Inflammatory macrophage treated with lipopolysaccharide for 4 hours (primary cell): ENCODE results near the gene NFIX.

Source experiments
- DNase-seq: peaks from one replicate; pipeline ENCODE4 v3.0.0-alpha.2; 2020

The NFIX gene

DNA sequence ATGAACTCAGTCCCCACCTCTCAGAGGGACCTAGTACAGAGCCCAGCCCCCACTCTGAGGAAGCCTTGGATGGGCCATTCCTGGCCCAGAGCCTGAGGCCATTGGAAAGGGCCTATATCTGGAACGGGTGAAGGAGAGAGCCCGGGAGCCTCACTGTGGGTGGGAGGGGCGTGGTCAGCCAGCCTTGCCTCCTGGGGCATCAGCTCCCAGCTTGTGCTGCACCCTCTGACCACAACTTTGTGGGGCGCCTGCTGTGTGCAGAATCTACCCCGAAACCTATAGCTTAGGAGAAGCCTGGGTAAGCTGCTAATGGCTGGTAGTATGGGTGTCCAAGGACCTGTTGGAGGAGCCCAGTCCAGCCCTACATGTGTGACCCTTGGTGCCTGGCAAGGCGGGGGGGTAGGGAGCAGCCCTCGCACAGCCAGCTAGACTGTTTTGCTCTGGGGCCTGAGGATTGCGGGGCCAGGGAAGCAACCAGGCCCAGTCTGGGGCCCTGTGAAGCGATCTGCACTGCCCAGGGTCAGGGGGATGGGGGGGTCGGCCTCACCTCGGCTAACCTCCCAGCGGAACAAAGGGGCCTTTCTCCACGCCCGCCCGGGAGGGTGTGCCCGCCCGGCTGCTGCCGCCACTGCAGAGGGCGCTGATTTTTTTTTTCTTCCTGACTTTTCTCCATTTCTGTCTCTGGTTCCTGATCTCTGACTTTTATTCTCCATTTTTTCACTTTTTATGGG, 65.1 kb downstream of the NFIX start:
- no peak for DNase-seq

DNA sequence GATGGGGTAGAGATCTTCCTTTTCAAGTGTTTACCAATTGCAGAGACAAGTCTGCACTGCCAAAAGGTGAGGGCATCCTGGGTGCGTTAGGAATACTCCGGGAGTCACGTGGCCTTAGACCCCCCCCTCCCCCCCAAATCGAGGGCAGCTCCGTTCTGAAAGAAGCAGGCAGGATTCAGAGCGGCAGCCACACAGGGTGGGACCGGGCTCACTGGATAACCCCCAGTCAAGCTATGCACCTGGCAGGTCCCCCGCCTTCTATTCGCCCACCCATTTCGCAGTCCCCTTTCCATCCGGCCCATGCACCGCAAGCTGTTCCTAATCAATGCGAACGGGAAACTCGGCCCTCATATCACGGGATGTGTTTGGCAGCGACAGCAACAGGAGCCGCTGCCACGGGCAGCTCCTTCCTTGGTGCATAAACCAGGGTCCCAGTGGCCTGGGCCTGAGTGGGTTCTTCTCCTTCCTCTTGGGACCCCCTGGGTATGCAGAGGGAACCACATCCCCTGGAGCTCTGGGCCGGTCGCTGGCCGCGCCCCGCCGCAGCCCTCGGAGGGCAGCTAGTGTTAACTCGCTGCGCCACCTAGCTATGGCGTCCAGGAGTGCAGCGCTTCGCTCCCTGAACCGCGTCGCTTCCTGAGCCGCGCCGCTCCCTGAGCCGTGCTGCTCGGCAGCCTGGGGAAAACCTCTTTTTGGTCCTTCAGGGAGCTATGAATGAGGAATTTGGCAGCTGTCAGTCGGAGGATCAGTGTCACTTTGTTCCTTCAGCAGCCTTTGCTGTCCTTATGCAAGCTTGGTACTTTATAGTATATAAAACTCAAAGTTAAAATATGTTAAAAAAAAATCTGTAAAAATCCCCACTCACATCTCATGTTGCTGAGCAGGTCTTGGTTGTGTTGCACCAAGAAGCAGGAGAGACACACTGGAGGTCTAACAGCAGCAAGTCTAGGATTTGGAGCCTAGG, 66.0 kb downstream of the NFIX start:
- DNase-seq = peak; percentile 72

DNA sequence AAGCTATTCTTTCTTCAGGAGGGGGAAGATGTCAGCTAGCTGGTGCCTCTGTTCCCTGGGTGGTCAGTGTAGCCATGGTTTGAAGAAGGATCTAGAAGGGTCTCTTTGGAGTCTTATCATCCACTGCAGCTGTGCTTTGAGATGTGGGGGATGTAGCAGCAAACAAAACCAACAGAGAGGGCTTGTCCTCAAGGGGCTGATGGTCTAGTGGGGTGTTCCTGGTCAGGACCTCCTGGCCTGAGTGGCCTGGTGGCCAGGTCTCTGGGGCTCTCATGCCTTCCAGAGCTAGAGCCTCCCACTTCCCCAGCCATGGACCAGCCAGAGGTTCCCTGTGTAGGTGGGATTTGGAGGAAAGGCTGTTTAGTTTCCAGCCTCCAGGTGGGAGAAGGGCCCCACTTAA, 67.0 kb downstream of the NFIX start:
- no peak for DNase-seq

DNA sequence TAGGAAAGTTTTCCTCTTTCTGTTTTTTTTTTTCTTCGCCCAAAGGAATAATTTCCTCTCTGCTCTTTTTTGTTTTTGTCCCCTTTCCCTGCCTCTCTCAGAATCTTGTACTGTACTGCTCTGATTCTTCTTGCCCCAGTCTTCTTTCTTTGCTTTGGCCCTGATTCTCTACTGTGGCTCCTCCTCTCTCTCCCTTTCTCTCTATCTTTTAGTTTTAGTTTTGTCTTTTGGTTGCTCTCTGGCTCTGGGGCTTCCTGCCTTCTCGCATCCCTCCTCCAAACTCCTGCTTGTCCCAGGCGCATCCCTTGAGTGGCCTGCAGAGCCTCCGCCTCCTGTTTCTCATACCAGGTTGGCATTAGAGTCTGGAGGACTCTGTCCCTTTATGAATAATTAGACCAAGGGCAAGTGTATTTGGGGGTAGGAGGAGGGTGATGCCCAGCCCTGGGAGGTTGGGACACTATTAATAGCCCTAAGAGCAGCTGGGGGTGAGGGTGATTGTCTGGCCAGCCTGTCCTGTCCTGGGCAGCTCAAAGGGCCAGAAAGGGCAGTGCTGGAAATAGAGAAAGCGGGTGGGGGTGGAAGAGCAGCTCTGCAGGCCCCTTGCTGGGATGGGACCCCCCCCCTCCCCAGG, 68.3 kb downstream of the NFIX start:
- no peak for DNase-seq

DNA sequence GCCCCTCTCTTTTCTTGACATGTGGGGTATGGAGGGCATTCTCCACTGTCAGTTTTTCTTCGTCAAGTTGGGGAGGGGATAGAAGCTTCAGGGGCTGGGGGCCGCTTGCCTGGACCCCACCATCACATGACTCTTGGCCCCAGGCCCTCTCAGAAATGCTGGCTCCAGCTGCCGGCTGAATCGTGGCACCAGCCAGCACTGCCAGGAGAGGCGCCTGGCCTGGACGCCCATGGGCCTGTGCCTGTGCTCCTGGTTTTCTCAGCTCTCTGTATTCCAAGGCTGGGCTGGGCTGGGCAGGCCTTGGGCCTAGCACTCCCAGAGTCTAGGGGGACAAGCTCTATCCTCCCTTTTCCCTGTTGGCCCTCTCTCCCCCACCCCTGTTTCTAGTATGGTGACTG, 68.8 kb downstream of the NFIX start:
- DNase-seq = no peak

DNA sequence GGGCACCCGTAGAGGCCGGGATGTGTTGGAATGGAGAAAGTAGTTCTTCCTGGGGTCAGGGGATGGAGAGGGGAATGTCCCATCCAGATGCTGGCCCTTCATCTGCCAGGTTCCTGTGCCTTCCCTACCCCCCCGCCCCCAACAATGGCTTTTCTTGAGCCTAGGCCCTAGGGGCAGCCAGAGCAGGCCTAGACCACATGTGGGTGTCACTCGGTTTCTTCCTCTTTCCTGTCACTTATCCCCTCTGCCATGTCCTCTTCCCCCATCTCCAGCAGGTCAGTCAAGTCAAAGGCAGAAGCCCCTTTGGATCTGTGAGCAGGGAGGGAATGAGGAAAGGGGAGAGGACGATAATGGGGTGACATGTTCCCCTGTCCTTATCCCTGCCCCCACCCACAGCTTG, 71.0 kb downstream of the NFIX start:
- DNase-seq = peak; percentile 15

DNA sequence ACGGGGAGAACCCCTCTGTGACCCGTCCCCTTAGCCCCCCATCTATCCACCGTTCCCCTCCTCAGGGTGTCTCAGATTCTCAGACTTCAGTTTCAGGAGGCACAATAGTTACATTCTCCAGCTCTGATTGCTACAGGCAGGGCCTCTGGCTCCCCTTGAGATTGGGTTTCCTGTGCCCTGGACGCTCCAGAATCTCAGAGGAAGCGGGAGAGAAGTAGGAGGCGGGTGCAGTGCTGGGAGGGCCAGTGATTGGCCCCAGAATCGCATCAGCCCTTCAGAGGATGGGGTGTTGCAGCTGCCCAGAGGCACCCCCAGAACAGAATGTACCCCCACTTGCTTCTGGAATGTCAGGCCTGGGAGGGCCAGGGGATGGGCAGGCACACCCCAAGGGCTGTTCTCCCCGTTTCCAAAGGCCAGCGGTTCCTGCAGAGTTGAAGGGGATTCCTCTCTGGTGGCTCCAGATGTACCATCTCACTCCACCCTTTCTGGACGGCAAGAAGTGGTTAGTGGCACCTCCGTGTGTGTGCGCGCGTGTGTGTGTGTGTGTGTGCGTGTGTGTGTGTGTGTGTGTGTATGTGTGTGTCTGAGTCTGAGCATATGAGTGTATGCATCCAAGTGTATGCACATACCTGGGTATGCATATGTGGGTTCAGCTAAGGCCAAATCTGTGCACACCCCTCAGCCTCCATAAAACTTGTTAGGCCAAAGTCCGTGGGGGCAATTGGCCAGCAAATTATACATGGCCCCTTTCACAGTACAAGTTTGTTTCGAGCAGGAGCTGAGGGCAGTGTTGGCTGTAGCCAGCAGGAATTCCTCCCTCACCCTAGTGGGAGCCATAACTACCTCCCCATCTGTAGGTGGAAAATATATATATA, 71.9 kb downstream of the NFIX start:
- no peak for DNase-seq

DNA sequence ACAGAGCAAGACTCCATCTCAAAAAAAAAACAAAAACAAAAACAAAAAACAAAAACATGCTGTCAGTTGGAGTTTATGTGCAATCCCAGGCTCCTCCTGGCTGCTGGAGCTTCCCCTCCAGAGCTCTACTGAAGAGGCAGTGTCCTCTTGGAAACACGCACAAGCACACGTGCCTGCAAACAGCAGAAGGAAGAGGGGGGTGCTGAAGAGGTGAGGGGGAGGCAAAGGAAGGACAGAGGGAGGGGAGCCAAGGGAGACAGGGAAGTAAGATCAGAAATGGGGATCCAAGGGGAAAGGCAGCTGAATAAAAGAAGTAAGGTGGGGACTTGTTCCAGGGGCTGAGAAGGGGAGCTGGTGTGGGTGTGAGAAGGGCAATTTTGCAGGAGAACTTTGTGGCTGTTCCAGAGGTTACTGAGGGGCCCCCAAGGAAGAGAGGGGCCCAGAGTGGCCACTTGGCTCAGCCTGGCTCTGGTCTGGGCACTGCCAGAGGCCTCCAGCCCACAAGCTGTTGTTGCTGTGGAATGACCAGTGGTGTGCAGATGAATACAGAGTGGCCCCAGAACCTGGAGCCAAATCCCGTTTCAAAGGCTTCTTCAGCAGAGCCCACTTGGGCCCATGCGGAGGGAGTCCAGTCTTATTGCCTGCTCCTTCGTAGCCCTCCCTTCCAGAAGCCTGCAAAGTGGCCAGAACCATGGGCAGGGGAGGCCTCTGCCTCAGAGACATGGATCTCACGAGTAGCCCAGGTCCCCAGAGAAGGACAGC, 73.0 kb downstream of the NFIX start:
- DNase-seq = no peak

DNA sequence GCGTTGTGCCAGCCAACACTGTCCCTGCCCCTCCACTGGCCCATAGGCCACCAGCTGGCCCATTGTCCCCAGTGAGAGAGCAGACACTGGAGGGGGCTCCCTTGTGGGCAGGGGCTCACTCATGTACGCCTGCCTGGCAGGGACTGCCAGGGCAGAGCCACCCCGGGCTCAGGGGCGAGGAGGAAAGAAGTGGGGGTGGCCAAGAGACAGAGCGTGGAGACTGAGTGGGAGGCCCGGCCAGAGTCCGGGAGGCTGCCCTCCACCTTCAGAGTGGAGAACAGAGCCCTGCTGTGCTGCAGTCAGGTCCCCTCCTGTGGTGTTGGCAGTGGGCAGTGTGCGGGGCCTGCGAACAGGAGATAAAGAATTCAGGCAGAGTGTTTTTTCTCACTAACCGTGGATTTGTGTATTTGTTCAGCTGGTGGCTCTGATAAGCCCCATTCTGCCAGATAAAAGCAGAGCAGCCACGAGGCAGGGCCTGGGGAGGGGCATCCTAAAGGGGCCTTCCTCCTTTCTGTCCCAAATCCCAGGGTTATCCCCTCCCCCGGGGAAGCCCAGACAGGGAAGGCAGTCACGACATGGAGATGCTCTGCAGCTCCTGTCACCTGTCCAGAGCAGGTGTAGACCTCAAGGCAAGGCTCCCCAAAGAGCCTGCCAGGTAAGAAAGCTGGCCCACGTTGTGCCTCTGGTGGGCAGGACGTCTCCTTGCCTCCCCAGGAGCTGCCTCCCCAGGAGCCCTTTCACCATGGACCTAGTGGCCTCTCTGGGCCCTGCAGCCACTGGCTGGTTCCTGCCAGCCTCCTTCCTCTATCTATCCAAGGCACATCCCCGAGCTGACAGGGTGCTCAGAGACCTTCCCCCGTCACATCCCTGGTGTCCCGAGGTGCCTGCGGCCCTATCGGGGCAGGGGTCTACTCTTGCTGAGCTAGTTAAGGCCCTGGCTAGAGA, 74.4 kb downstream of the NFIX start:
- DNase-seq = no peak

DNA sequence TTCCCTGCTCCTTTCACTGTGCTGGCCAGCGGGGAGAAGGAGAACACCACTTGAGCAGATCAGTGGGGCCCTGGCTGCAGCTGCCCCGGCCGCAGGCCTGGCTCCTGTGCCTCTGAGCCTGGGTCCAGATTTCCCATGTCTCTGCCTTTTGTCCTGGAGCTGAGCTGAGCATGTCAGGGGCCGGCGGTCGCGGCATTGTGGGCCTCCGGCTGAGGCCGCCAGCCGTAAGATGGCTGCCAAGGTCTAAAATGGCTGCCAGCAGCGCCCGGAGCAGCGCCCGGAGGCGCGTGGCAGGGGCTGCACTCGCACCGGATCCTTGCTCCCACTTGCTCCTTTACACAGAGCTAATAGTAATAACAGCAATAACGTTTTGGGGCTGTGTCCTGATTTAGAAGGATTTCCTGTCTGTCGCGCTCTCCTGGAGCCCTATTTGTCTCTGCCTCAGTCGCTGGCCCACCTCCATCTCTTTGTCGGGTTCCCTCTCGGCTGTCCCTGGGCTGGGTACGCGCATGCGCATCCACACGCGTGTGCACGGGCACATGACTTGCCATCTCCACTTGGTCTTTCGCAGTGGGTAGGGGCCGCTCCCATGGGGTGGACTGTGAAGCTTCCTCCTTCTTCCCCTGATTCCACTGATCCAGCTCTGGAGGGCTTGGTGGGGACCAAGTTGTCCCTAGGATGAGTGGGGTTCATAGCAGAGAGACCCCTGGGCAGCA, 75.3 kb downstream of the NFIX start:
- DNase-seq = no peak

DNA sequence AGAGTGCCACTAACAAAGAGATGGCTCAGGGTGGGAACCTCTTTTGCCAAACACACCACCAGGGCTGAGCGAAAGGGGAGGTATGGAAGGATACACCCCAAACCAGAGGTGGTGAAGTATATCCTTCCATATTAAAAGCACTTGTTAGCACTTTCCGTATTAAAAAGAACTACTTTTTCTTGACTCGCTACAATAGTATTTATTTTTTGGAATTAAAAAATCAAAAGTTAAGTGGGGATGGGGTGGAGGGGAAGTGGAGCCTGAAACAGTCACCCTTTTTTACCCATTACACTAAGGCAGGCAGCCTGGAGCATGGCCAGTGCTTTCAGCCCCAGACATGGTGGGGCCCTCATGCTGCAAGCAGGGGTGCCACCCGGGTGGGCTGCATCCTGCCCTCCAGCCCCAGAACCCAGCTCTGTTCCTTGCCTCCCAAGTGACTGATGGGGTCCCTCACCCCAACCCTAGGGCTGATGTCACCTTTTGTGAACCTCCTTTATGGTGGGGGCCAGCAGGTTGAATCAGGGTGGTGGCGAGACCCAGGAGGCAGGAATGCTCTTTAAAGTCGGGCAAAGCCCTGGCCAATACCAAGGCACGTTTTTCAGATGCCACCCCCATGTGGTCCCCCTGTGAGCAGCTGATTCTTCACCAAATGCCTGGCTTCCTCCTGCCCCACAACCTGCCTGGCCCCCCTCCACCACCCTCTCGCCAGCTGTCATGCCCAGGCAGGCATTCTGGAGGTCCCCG, 76.3 kb downstream of the NFIX start:
- no peak for DNase-seq

DNA sequence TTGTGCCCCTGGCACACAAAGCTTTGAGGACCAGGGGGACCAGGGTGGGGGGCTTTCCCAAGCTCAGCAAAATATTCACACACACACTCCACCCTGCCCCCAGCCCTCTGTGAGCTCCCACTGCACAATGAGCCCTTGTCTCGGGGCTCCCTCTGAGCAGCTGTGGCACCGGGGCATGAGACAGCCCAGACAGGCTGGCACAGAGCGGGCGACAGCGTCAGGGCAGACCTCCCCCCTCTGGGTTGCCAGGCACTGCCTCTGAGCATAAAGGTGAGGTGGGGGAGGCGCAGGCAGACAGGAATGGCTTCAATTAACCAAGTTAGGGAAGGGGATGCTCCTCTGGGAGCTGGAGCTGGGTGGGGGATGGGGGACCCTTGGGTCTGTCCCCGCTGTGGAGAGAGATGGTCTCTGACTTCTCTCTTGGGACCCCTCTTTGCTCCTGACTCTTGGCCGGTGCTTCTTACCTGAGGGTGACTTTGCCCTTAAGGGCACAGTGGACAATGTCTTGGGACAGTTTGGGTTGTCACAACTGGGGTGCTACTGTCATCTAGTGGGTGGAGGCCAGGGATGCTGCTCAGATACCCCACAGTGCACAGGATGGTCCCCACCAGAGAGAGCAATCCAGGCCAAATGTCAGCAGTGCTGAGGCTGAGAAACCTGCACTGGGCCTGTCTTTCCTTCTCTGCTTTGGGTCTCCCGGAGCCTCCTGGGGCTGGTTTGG, 77.1 kb downstream of the NFIX start:
- DNase-seq = no peak

DNA sequence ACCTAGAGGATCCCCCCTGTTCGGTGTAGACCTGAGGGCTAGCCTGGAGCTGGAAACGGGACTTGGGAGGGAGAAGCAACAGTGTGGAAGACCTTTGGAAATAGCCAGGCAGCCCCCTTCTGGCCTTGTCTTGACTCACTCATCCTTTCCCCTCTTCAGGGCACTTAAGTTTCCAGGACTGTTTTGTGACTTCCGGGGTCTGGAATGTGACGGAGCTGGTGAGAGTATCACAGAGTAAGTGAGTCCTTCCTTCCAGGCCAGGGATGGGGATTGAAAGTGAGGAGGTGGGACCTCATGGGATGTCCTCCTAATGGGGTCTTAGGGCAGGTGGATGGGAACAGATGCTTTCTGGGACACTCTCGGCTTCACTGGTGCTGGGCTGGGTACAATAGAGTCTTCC, 78.0 kb downstream of the NFIX start:
- DNase-seq = no peak

DNA sequence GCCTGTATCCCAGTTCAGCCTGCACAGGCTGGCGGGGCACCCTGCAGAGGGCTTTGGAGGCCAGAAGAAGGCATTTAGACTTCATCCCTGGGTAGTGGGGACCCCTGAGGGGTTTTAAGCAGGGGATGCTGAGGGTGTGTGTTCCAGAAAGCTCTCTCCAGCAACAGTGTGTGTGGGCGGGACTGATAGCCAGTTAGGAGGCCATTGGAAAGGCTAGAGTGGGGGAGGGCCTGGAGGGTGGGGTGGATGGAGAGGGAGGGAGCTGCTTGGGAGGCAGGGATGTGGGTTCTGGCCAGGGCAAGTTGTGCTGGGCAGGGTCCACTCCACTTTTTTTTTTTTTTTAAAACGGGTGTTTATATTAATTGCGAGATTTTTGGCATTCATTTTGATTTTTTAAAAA, 79.1 kb downstream of the NFIX start:
- DNase-seq = no peak

DNA sequence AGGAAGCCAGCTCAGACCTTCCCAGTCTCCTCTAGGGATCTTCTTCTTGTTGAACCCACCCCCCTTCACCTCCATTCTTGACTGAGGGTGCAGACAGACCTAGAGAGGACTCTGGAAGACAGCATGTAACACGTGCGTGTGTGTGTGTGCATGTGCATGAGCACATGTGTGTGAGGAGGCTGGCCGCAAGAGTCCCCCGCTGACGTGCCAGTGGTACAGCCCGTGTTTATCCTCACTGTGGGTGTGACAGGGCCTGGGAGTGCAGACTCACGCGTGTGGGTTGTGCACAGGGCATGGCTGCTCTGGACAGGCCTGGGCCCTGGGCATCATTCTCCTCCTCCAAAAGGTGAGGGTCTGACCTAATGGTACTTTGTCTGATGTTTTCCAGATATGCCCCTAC, 81.0 kb downstream of the NFIX start:
- DNase-seq = no peak

DNA sequence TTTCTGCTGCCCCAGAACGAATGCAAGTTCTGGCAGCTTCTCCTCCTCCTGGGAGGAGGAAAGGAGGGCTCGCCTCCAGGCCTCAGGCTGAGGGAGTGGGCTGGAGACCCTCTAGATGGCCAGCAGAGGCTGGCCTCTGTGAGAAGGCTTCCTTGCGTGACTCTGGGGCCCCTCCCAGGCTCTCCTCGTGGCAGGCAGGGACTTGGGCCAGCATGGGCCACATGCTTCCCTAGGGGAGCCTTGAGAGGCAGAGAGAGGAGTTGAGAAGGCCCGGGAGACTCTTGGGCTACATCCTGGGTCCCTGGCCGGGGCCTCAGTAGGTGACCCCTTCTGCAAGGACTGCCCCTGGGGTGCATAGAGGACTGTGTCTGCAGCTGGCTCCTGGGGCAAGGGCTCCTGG, 81.5 kb downstream of the NFIX start:
- DNase-seq = no peak

DNA sequence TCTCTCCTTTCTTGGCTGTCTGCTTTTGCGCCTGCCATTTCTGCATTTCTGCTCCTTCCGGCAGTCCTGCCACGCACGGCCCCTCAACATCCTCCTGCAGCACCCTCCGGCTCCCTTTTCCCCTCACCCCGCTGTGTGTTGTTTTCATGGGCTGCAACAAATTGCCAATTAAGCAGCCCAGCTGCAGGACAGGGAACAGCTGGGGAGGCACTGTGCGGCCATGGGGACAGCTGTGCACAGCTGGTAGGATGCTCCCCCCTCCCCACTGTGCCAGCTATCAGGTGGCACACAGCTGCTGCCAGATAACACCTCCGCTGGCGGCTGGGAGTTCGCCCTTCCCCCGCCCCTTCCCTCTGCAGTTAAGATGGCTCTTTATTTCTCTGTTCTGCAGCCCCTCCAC, 82.0 kb downstream of the NFIX start:
- DNase-seq = no peak

DNA sequence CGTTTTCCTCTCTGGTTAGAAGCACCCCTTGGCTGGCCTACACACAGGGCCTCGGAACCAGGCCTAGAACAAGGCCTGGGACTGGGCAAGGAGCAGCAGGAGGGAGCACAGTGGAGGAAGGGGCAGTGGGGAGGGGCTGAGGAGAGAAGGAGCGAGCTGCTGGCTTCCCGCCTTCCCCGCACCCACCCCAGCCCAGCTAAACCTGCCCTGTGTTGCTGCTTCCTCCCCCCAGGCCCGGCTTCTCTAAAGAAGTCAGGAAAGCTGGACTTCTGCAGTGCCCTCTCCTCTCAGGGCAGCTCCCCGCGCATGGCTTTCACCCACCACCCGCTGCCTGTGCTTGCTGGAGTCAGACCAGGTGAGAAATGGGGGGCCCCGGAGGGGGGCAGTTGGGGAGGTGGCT, 83.1 kb downstream of the NFIX start:
- DNase-seq = no peak
